ENCODE measurements around the gene GNG11.
A peak's percentile ranks its signal among the peaks of the same experiment; 100 is the strongest.

The GNG11 gene

GRCh38 chr7:93921607-93922566, at the start of gene GNG11 (continued):
- TF ChIP-seq ZEB2 (tag by site-specific recombination; IDR thresholded peaks at IDR 0.05) (peak; percentile 62; the same call in 1 of the 2 replicates), GLIS1 (tag by site-specific recombination; IDR thresholded peaks at IDR 0.05) (peak; percentile 63), ZNF561 (tag by site-specific recombination; IDR thresholded peaks at IDR 0.05; ENCODE audit: borderline replicate concordance) (0 out of 2 replicates have a peak, but pooled peaks have one; percentile 43), ZNF560 (tag by site-specific recombination; IDR thresholded peaks at IDR 0.05; ENCODE audit: borderline replicate concordance) (no peak), ZNF19 (tag by site-specific recombination; IDR thresholded peaks at IDR 0.05; ENCODE audit: low read depth) (no peak), PATZ1 (tag by site-specific recombination; IDR thresholded peaks at IDR 0.05) (peak; percentile 55), ZNF513 (tag by site-specific recombination; IDR thresholded peaks at IDR 0.05) (peak; percentile 26; the same call in 1 of the 2 replicates), ZFP37 (tag by site-specific recombination; IDR thresholded peaks at IDR 0.05) (0 out of 2 replicates have a peak, but pooled peaks have one; percentile 67), ZBTB10 (tag by site-specific recombination; IDR thresholded peaks at IDR 0.05) (peak; percentile 35; the same call in 1 of the 2 replicates), ZBTB7A (tag by site-specific recombination; IDR thresholded peaks at IDR 0.05; ENCODE audit: low read depth) (no peak)

GRCh38 chr7:93873998-93874574, 47.4 kb upstream of the GNG11 start:
- H3K9me3 ChIP-seq (ENCODE audit: control insufficient read depth, insufficient read depth, low read depth, low read length): no peaks in the 10 kb centered on the region
- H3K4me3 ChIP-seq (ENCODE audit: low read depth, low read length): no peak overlapping the region
- POLR2A ChIA-PET: no interaction called here
- no peaks in the 10 kb centered on the region for H3K36me3 ChIP-seq (ENCODE audit: control insufficient read depth in 2 of 2, insufficient read depth in 1 of 2, low read length in 2 of 2)
- no peak overlapping the region for H3K27ac ChIP-seq (ENCODE audit: extremely low read depth, low read depth, low read length)
- H3K4me1 ChIP-seq (ENCODE audit: control insufficient read depth, insufficient read depth, low read length): no peaks in the 10 kb centered on the region
- CTCF ChIA-PET: interaction anchor here (0.6 kb wide), 1 partner anchor 74 kb away, joined by 3 read pairs; no protein-coding TSS in a partner anchor
- TF ChIP-seq ZFP69B (tag by site-specific recombination; IDR thresholded peaks at IDR 0.05) (no peak), ZNF529 (tag by site-specific recombination; IDR thresholded peaks at IDR 0.05; ENCODE audit: insufficient replicate concordance) (no peak), SP7 (tag by site-specific recombination; IDR thresholded peaks at IDR 0.05) (no peak), ZNF280D (tag by site-specific recombination; IDR thresholded peaks at IDR 0.05) (no peak), GLIS1 (tag by site-specific recombination; IDR thresholded peaks at IDR 0.05) (no peak), ZNF621 (tag by site-specific recombination; IDR thresholded peaks at IDR 0.05) (no peak), CTCF (tag by site-specific recombination; IDR thresholded peaks at IDR 0.05) (no peak), ZNF658 (tag by site-specific recombination; IDR thresholded peaks at IDR 0.05) (no peak), ZNF223 (tag by site-specific recombination; IDR thresholded peaks at IDR 0.05) (no peak), ZNF292 (tag by site-specific recombination; IDR thresholded peaks at IDR 0.05; ENCODE audit: borderline replicate concordance, low read depth) (no peak), RBAK (tag by site-specific recombination; IDR thresholded peaks at IDR 0.05) (no peak), ZFP41 (tag by site-specific recombination; IDR thresholded peaks at IDR 0.05; ENCODE audit: borderline replicate concordance) (no peak), YY2 (tag by site-specific recombination; IDR thresholded peaks at IDR 0.05) (no peak), KLF7 (tag by site-specific recombination; IDR thresholded peaks at IDR 0.05; ENCODE audit: borderline replicate concordance) (no peak), ZNF571 (tag by site-specific recombination; IDR thresholded peaks at IDR 0.05) (no peak)
